H1 (cell line): Measurements from ENCODE around the gene ERP44. TPM values are rescaled to one million over a fixed set of nuclear protein-coding genes. Genes with fewer than 3 reads are reported as not detected.

ENCODE experiments used
- CTCF ChIA-PET: fragments of 300-600 bp; sonication (Branson Sonifier 250); formaldehyde crosslinking; loops from one replicate; lab custom pipeline; 2021; ENCODE audit not compliant: partially characterized antibody; lab: Charles Lee
- POLR2A ChIA-PET: fragments of 300-600 bp; sonication (Branson Sonifier 250); formaldehyde crosslinking; loops from one replicate; lab custom pipeline; 2021; ENCODE audit warnings: inconsistent platforms; ENCODE audit not compliant: partially characterized antibody; lab: Charles Lee
- DNase-seq, 2 experiments: peaks; one replicate each; pipeline versions ENCODE4 v3.0.0 to v3.0.0-alpha.2; 2010 to 2022; ENCODE audit warnings: low spot score in 2 of 2, low read depth in 1 of 2, mixed read lengths in 1 of 2
- FAIRE-seq: peaks from 2 replicates; lab custom pipeline; 2011; peaks lifted over from hg19 to GRCh38; lab: Jason Lieb, UNC
- H2AFZ ChIP-seq: 2 replicates; pipeline ENCODE4 v1.8.1; 2012; ENCODE audit warnings: low read length, inconsistent platforms
- H2AK5ac ChIP-seq: 2 replicates; pipeline ENCODE4 v1.6.1; 2013; ENCODE audit warnings: low read depth, low read length
- H2BK120ac ChIP-seq: replicated peaks from 2 replicates; pipeline ENCODE3; 2013; ENCODE audit warnings: low read depth, low read length, inconsistent platforms
- H2BK12ac ChIP-seq: 2 replicates; pipeline ENCODE4 v1.6.1; 2013; ENCODE audit warnings: low read depth, low read length
- H2BK15ac ChIP-seq: 2 replicates; pipeline ENCODE4 v1.6.1; 2013; ENCODE audit warnings: low read length
- H2BK20ac ChIP-seq: 2 replicates; pipeline ENCODE4 v1.6.1; 2013; ENCODE audit warnings: low read length
- H2BK5ac ChIP-seq: 2 replicates; pipeline ENCODE4 v1.6.1; 2013; ENCODE audit warnings: low read depth, low read length
- H3K14ac ChIP-seq: 2 replicates; pipeline ENCODE4 v1.6.1; 2013; ENCODE audit warnings: inconsistent platforms; ENCODE audit not compliant: insufficient read length
- H3K18ac ChIP-seq: 2 replicates; pipeline ENCODE4 v1.6.1; 2013; ENCODE audit warnings: low read length; ENCODE audit errors: extremely low read depth
- H3K23ac ChIP-seq: 2 replicates; pipeline ENCODE4 v1.6.1; 2013; ENCODE audit warnings: inconsistent platforms; ENCODE audit not compliant: insufficient read length
- H3K23me2 ChIP-seq: 2 replicates; pipeline ENCODE4 v1.6.1; 2013; ENCODE audit warnings: low read depth, low read length
- H3K27ac ChIP-seq: 2 replicates; pipeline ENCODE4 v1.6.1; 2011; ENCODE audit warnings: low read depth, low read length, inconsistent platforms
- H3K27me3 ChIP-seq, 4 experiments: replicated peaks in 1 of 4; 1 replicate in 1 of 4; 2 replicates in 3 of 4; pipeline versions ENCODE4 v1.6.1 to v1.8.1; 2011 to 2013; ENCODE audit warnings: low read length in 3 of 4, mild to moderate bottlenecking in 3 of 4, inconsistent platforms in 2 of 4, mixed read lengths in 2 of 4, moderate library complexity in 1 of 4; ENCODE audit not compliant: control insufficient read depth in 3 of 4, insufficient read depth in 3 of 4; ENCODE audit errors: extremely low read depth in 1 of 4
- H3K36me3 ChIP-seq, 4 experiments: 2 replicates each; pipeline versions ENCODE4 v1.6.1 to v1.8.1; 2011 to 2013; ENCODE audit warnings: mild to moderate bottlenecking in 4 of 4, low read length in 3 of 4, moderate library complexity in 2 of 4, control low read depth in 1 of 4, inconsistent platforms in 1 of 4; ENCODE audit not compliant: insufficient read depth in 4 of 4, control insufficient read depth in 2 of 4
- H3K4ac ChIP-seq: replicated peaks from 2 replicates; pipeline ENCODE3; 2013; ENCODE audit warnings: low read length, low read depth, mixed read lengths, inconsistent platforms; ENCODE audit not compliant: insufficient read length
- H3K4me1 ChIP-seq, 4 experiments: replicated peaks in 1 of 4; 1 replicate in 1 of 4; 2 replicates in 3 of 4; pipeline versions ENCODE4 v1.6.1 to v1.8.1; 2011 to 2013; ENCODE audit warnings: low read length in 3 of 4, inconsistent platforms in 2 of 4, mixed read lengths in 1 of 4; ENCODE audit not compliant: insufficient read depth in 4 of 4, control insufficient read depth in 3 of 4
- H3K4me2 ChIP-seq, 2 experiments: 2 replicates each; pipeline versions ENCODE4 v1.6.1 to v1.8.1; 2011 to 2013; ENCODE audit warnings: low read depth in 2 of 2, low read length in 2 of 2, control low read depth in 1 of 2, inconsistent platforms in 1 of 2, mild to moderate bottlenecking in 1 of 2; ENCODE audit not compliant: insufficient read depth in 1 of 2
- H3K4me3 ChIP-seq, 4 experiments: fragments of 200-600, 300-600 bp in 1 of 4; sonication (generic), shearing (Covaris generic), sonication (Bioruptor Twin) in 1 of 4; 2 replicates each; pipeline versions ENCODE4 v1.5.1 to v1.8.1; 2011 to 2016; ENCODE audit warnings: low read length in 4 of 4, low read depth in 3 of 4, control low read depth in 2 of 4, inconsistent platforms in 2 of 4, mild to moderate bottlenecking in 2 of 4, mixed read lengths in 1 of 4, moderate library complexity in 1 of 4; ENCODE audit not compliant: insufficient read depth in 2 of 4; ENCODE audit errors: extremely low read depth in 1 of 4
- H3K56ac ChIP-seq: replicated peaks from 2 replicates; pipeline ENCODE3; 2013; ENCODE audit warnings: low read depth, mild to moderate bottlenecking, mixed read lengths, low read length, inconsistent platforms; ENCODE audit not compliant: insufficient read length
- H3K79me1 ChIP-seq: 2 replicates; pipeline ENCODE4 v1.6.1; 2013; ENCODE audit warnings: low read depth, low read length, control low read depth
- H3K79me2 ChIP-seq, 2 experiments: 2 replicates each; pipeline versions ENCODE4 v1.6.1 to v1.8.1; 2012 to 2013; ENCODE audit warnings: low read length in 2 of 2, mild to moderate bottlenecking in 2 of 2, inconsistent platforms in 1 of 2; ENCODE audit not compliant: insufficient read depth in 2 of 2, control insufficient read depth in 1 of 2
- H3K9ac ChIP-seq, 4 experiments: replicated peaks in 1 of 4; 1 replicate in 1 of 4; 2 replicates in 3 of 4; pipeline versions ENCODE4 v1.6.1 to v1.8.1; 2011 to 2013; ENCODE audit warnings: low read depth in 3 of 4, low read length in 3 of 4, control low read depth in 2 of 4, mild to moderate bottlenecking in 2 of 4, moderate library complexity in 2 of 4, inconsistent platforms in 1 of 4; ENCODE audit errors: extremely low read depth in 1 of 4
- H3K9me3 ChIP-seq, 2 experiments: 2 replicates each; pipeline versions ENCODE4 v1.6.1 to v1.8.1; 2012 to 2013; ENCODE audit warnings: mild to moderate bottlenecking in 2 of 2, moderate library complexity in 2 of 2, control low read depth in 1 of 2, inconsistent platforms in 1 of 2, low read depth in 1 of 2, low read length in 1 of 2, mixed read lengths in 1 of 2; ENCODE audit not compliant: insufficient read depth in 2 of 2
- H4K20me1 ChIP-seq, 2 experiments: replicated peaks in 1 of 2; 2 replicates each; pipeline versions ENCODE3 to v1.8.1; 2011 to 2013; ENCODE audit warnings: inconsistent platforms in 2 of 2, low read length in 2 of 2, mild to moderate bottlenecking in 1 of 2; ENCODE audit not compliant: insufficient read depth in 2 of 2, control insufficient read depth in 1 of 2
- H4K5ac ChIP-seq: 2 replicates; pipeline ENCODE4 v1.6.1; 2013; ENCODE audit warnings: low read length, low read depth, mixed read lengths, inconsistent platforms; ENCODE audit not compliant: insufficient read length
- H4K8ac ChIP-seq: 2 replicates; pipeline ENCODE4 v1.8.0; 2013; ENCODE audit warnings: mild to moderate bottlenecking, moderate library complexity, low read length, inconsistent platforms; ENCODE audit not compliant: insufficient read depth; ENCODE audit errors: extremely low read depth
- H4K91ac ChIP-seq: replicated peaks from 2 replicates; pipeline ENCODE3; 2013; ENCODE audit warnings: low read length, mixed read lengths, inconsistent platforms; ENCODE audit not compliant: insufficient read length
- ASH2L ChIP-seq: fragments of 200-600, 300-600 bp; sonication (generic); IDR thresholded peaks from one replicate; pipeline ENCODE4 v1.7.1; 2017; ENCODE audit warnings: low read length
- BACH1 ChIP-seq: IDR thresholded peaks from 2 replicates; pipeline ENCODE4 v1.6.1; 2012; ENCODE audit warnings: low read length, improper control_type of control experiment
- BCL11A ChIP-seq, 2 experiments: IDR thresholded peaks; one replicate each; pipeline ENCODE4 v1.6.1; 2011; ENCODE audit warnings: low read depth in 2 of 2, low read length in 2 of 2, mild to moderate bottlenecking in 2 of 2
- CBX8 ChIP-seq: fragments of 300-800, 300-1000 bp; sonication (generic); IDR thresholded peaks from 2 replicates; pipeline ENCODE4 v1.7.1; 2016; ENCODE audit warnings: low read depth, low read length, borderline replicate concordance
- CTCF ChIP-seq, 3 experiments: IDR thresholded peaks; 1 replicate in 2 of 3; 2 replicates in 1 of 3; pipeline versions ENCODE4 v1.5.1 to v1.6.1; 2011; ENCODE audit warnings: low read length in 3 of 3, mild to moderate bottlenecking in 3 of 3, inconsistent platforms in 2 of 3, low read depth in 1 of 3, moderate library complexity in 1 of 3; ENCODE audit not compliant: insufficient read depth in 1 of 3; ENCODE audit errors: control extremely low read depth in 1 of 3
- POLR2A ChIP-seq, 2 experiments: IDR thresholded peaks; 1 replicate in 1 of 2; 2 replicates in 1 of 2; pipeline ENCODE4 v1.6.1; 2011; ENCODE audit warnings: low read depth in 2 of 2, low read length in 2 of 2, mild to moderate bottlenecking in 2 of 2; ENCODE audit errors: control extremely low read depth in 1 of 2
- RXRA ChIP-seq: IDR thresholded peaks from 2 replicates; pipeline ENCODE4 v1.6.1; 2011; ENCODE audit warnings: low read depth, mild to moderate bottlenecking, low read length, moderate library complexity; ENCODE audit not compliant: insufficient read depth
- TCF12 ChIP-seq: IDR thresholded peaks from 2 replicates; pipeline ENCODE4 v1.6.1; 2011; ENCODE audit warnings: low read depth, mild to moderate bottlenecking, low read length
- TEAD4 ChIP-seq: IDR thresholded peaks from 2 replicates; pipeline ENCODE4 v1.6.1; 2012; ENCODE audit warnings: low read depth, low read length, inconsistent platforms, mixed read lengths
- YY1 ChIP-seq: IDR thresholded peaks from 2 replicates; pipeline ENCODE4 v1.6.1; 2011; ENCODE audit warnings: low read depth, mild to moderate bottlenecking, low read length
- WGBS, 2 experiments: shearing (Covaris generic) in 1 of 2; methylation state at CpG; one replicate each; pipeline versions ENCODE4 v1.1.6 to v1.1.7; 2013 to 2015; ENCODE audit warnings: low lambda C conversion rate in 2 of 2, mixed read lengths in 2 of 2, inconsistent platforms in 1 of 2, low coverage in 1 of 2, missing lambda C conversion rate in 1 of 2; ENCODE audit not compliant: insufficient replicate concordance in 2 of 2, insufficient coverage in 1 of 2, insufficient read length in 1 of 2; ENCODE audit errors: extremely low coverage in 1 of 2, missing lambda C conversion rate in 1 of 2; 5-methylcytosine and 5-hydroxymethylcytosine counted together
- polyA plus RNA-seq, 7 experiments: library from polyadenylated mRNA; depleted of rRNA in 3 of 7; stranded (reverse) in 5 of 7; unstranded in 2 of 7; fragments of >200 nt in 5 of 7; fragments of 200-250 nt in 2 of 7; gene quantifications; 1 replicate in 5 of 7; 2 replicates in 1 of 7; 4 replicates in 1 of 7; pipeline versions ENCODE4 v1.2.1 to v1.2.3, GENCODE V29; 2011 to 2013; ENCODE audit warnings: missing spikeins in 2 of 7, mixed read lengths in 2 of 7
- total RNA-seq: library from RNA; stranded (reverse); fragmentation: NEBNext Ultra II Directional; extraction: Animal tissue kit (Norgen Biotek cat#: 25700); gene quantifications from 2 replicates; pipeline ENCODE4 v1.2.1, GENCODE V29; 2021
- TF ChIP-seq, protein P1 (sequence below): IDR thresholded peaks from 2 replicates; pipeline ENCODE4 v1.6.1; 2012; ENCODE audit warnings: inconsistent platforms

ERP44 gene
- total and polyA plus RNA-seq, 2 of the 8 experiments (the other 6 are each of a cell fraction or from before 2014, with no cell fraction given): 5.7 to 15.6 TPM

- ChIA-PET POLR2A (interaction anchor here (0.7 kb wide), 1 partner anchor 786 kb away, joined by 3 read pairs; no protein-coding TSS in a partner anchor), CTCF (interaction anchor here (0.6 to 2.6 kb wide), 25 partner anchors 9 to 1287 kb away, joined by 3 to 13 read pairs (median 3); no protein-coding TSS in a partner anchor)
- H3K79me1 ChIP-seq: no peaks in the 10 kb centered on the region
- H3K4me2 ChIP-seq: no peak overlapping the region
- no peaks in the 10 kb centered on the region for H3K4me1 ChIP-seq
- H4K8ac ChIP-seq: no peak overlapping the region
- no peaks in the 10 kb centered on the region for H3K27me3 ChIP-seq
- H3K27ac ChIP-seq: no peak overlapping the region
- FAIRE-seq (peak; percentile 82), DNase-seq (no peak)
- H2AFZ ChIP-seq: no peak overlapping the region
- WGBS, 2 experiments: 23% methylated on average over 1 of the region's 1 CpG; no CpG with 5 or more reads in 1 of the 2 experiments
- no peak overlapping the region for H2BK5ac ChIP-seq
- no peak overlapping the region for H2BK15ac ChIP-seq
- H3K18ac ChIP-seq: no peak overlapping the region
- no peak overlapping the region for H2BK12ac ChIP-seq
- no peak overlapping the region for H4K91ac ChIP-seq
- H3K9ac ChIP-seq: no peak overlapping the region
- no peak overlapping the region for H3K4me3 ChIP-seq
- no peak overlapping the region for H2BK120ac ChIP-seq
- no peak overlapping the region for H3K23ac ChIP-seq
- H3K4ac ChIP-seq: no peak overlapping the region
- no peaks in the 10 kb centered on the region for H3K23me2 ChIP-seq
- H3K36me3 ChIP-seq: no peaks in the 10 kb centered on the region
- H3K79me2 ChIP-seq: no peaks in the 10 kb centered on the region
- no peak overlapping the region for H3K56ac ChIP-seq
- no peak overlapping the region for H4K5ac ChIP-seq
- no peak overlapping the region for H2BK20ac ChIP-seq
- H2AK5ac ChIP-seq: no peak overlapping the region
- no peak overlapping the region for H3K14ac ChIP-seq
- H4K20me1 ChIP-seq: no peaks in the 10 kb centered on the region
- no peaks in the 10 kb centered on the region for H3K9me3 ChIP-seq
- TF ChIP-seq BCL11A (IDR thresholded peaks at IDR 0.05; ENCODE audit: low read depth in 2 of 2, low read length in 2 of 2): no peak
- no peak for TF ChIP-seq BACH1
- TF ChIP-seq POLR2A (IDR thresholded peaks at IDR 0.05; ENCODE audit: control extremely low read depth in 1 of 2, low read depth in 2 of 2, low read length in 2 of 2): no peak
- TF ChIP-seq, protein P1, sequence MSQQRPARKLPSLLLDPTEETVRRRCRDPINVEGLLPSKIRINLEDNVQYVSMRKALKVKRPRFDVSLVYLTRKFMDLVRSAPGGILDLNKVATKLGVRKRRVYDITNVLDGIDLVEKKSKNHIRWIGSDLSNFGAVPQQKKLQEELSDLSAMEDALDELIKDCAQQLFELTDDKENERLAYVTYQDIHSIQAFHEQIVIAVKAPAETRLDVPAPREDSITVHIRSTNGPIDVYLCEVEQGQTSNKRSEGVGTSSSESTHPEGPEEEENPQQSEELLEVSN: no peak
- TF ChIP-seq CBX8: no peak
- no peak for TF ChIP-seq YY1
- TF ChIP-seq CTCF (IDR thresholded peaks at IDR 0.05; ENCODE audit: control extremely low read depth in 1 of 3, insufficient read depth in 1 of 3, low read depth in 1 of 3, low read length in 3 of 3): peak in 2 of 3 experiments; percentile 55 to 56; a peak in 2 of 4 replicates
- no peak for TF ChIP-seq TEAD4
- no peak for TF ChIP-seq TCF12
- no peak for TF ChIP-seq RXRA
- TF ChIP-seq ASH2L: no peak
These were observed 87.6 kb downstream of the ERP44 start for GRCh38 chr9:100011062-100011681.
